ENCODE data around the gene RNF125. TPM values are rescaled to one million over a fixed set of nuclear protein-coding genes. Genes with fewer than 3 reads are reported as not detected.

RNF125 gene
- total and polyA plus RNA-seq, 2 experiments from 2014 or later, result 11.4 to 29.2 TPM

DNA sequence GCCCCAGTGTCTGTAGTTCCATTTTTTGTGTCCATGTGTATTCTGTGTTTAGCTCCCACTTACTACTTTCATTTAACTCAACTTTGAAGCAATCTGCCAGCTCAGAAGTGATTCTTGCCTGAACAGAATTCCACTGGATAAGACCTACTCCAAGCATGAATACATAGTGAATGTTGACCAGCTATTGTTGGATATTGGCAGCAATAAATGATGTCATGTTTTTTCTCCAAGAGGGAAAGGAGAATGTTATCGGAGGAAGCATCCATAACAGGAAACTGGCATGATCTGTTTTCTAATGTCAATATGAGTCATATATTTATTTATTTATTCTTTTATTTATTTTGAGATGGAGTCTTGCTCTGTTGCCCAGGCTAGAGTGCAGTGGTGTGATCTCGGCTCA lies 38.9 kb upstream of the RNF125 start (continued):
- TF ChIP-seq, protein P1, sequence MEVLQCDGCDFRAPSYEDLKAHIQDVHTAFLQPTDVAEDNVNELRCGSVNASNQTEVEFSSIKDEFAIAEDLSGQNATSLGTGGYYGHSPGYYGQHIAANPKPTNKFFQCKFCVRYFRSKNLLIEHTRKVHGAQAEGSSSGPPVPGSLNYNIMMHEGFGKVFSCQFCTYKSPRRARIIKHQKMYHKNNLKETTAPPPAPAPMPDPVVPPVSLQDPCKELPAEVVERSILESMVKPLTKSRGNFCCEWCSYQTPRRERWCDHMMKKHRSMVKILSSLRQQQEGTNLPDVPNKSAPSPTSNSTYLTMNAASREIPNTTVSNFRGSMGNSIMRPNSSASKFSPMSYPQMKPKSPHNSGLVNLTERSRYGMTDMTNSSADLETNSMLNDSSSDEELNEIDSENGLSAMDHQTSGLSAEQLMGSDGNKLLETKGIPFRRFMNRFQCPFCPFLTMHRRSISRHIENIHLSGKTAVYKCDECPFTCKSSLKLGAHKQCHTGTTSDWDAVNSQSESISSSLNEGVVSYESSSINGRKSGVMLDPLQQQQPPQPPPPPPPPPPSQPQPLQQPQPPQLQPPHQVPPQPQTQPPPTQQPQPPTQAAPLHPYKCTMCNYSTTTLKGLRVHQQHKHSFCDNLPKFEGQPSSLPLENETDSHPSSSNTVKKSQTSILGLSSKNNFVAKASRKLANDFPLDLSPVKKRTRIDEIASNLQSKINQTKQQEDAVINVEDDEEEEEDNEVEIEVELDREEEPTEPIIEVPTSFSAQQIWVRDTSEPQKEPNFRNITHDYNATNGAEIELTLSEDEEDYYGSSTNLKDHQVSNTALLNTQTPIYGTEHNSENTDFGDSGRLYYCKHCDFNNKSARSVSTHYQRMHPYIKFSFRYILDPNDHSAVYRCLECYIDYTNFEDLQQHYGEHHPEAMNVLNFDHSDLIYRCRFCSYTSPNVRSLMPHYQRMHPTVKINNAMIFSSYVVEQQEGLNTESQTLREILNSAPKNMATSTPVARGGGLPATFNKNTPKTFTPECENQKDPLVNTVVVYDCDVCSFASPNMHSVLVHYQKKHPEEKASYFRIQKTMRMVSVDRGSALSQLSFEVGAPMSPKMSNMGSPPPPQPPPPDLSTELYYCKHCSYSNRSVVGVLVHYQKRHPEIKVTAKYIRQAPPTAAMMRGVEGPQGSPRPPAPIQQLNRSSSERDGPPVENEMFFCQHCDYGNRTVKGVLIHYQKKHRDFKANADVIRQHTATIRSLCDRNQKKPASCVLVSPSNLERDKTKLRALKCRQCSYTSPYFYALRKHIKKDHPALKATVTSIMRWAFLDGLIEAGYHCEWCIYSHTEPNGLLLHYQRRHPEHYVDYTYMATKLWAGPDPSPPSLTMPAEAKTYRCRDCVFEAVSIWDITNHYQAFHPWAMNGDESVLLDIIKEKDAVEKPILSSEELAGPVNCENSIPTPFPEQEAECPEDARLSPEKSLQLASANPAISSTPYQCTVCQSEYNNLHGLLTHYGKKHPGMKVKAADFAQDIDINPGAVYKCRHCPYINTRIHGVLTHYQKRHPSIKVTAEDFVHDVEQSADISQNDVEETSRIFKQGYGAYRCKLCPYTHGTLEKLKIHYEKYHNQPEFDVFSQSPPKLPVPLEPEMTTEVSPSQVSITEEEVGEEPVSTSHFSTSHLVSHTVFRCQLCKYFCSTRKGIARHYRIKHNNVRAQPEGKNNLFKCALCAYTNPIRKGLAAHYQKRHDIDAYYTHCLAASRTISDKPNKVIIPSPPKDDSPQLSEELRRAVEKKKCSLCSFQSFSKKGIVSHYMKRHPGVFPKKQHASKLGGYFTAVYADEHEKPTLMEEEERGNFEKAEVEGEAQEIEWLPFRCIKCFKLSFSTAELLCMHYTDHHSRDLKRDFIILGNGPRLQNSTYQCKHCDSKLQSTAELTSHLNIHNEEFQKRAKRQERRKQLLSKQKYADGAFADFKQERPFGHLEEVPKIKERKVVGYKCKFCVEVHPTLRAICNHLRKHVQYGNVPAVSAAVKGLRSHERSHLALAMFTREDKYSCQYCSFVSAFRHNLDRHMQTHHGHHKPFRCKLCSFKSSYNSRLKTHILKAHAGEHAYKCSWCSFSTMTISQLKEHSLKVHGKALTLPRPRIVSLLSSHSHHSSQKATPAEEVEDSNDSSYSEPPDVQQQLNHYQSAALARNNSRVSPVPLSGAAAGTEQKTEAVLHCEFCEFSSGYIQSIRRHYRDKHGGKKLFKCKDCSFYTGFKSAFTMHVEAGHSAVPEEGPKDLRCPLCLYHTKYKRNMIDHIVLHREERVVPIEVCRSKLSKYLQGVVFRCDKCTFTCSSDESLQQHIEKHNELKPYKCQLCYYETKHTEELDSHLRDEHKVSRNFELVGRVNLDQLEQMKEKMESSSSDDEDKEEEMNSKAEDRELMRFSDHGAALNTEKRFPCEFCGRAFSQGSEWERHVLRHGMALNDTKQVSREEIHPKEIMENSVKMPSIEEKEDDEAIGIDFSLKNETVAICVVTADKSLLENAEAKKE (CRISPR knock-in tag; IDR thresholded peaks at IDR 0.05), result no peak

DNA sequence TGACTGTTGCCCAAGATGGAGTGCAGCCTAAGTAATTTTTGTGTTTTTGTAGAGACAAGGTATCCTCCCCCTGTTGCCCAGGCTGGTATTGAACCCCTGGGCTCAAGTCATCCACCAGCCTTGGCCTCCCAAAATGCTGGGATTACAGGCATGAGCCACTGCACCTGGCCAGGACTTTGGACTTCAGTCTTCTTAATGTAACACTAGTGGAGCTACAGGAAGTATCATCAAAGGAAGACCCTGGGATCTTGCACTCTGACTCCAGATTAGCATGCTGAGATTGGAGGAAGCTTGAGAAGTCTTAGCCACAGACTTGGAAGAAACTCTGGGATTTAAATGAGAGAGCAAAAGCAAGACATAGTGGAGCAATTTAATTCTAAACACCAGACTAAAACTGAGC lies 37.8 kb upstream of the RNF125 start:
- ATAC-seq, result no peak
- no peak overlapping the region for H3K4me3 Mint-ChIP-seq
- no peaks in the 10 kb centered on the region; the same call in 1 of the 2 replicates for H3K36me3 ChIP-seq (ENCODE audit: insufficient read depth)
- TF ChIP-seq CREB1 (CRISPR knock-in tag; IDR thresholded peaks at IDR 0.05; ENCODE audit: low read depth), result no peak
- TF ChIP-seq, protein P2, sequence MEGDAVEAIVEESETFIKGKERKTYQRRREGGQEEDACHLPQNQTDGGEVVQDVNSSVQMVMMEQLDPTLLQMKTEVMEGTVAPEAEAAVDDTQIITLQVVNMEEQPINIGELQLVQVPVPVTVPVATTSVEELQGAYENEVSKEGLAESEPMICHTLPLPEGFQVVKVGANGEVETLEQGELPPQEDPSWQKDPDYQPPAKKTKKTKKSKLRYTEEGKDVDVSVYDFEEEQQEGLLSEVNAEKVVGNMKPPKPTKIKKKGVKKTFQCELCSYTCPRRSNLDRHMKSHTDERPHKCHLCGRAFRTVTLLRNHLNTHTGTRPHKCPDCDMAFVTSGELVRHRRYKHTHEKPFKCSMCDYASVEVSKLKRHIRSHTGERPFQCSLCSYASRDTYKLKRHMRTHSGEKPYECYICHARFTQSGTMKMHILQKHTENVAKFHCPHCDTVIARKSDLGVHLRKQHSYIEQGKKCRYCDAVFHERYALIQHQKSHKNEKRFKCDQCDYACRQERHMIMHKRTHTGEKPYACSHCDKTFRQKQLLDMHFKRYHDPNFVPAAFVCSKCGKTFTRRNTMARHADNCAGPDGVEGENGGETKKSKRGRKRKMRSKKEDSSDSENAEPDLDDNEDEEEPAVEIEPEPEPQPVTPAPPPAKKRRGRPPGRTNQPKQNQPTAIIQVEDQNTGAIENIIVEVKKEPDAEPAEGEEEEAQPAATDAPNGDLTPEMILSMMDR (conservative IDR thresholded peaks at IDR 0.05; ENCODE audit: low read depth in 2 of 2), result no peak
- TF ChIP-seq, protein P1 (CRISPR knock-in tag; IDR thresholded peaks at IDR 0.05), result no peak
- TF ChIP-seq ZNF114 (CRISPR knock-in tag; IDR thresholded peaks at IDR 0.05), result no peak
- TF ChIP-seq JUNB (IDR thresholded peaks at IDR 0.05; ENCODE audit: unreplicated experiment), result no peak
- no peak for TF ChIP-seq NANOG (IDR thresholded peaks at IDR 0.05; ENCODE audit: borderline replicate concordance)
- no peak for TF ChIP-seq EZH2phosphoT487 (IDR thresholded peaks at IDR 0.05; ENCODE audit: unreplicated experiment)
- TF ChIP-seq ZNF331 (CRISPR knock-in tag; IDR thresholded peaks at IDR 0.05; ENCODE audit: low read depth), result no peak
- no peak for TF ChIP-seq STAT1 (IDR thresholded peaks at IDR 0.05; ENCODE audit: unreplicated experiment)

More for the DNA sequence above, 37.8 kb upstream of the RNF125 start:
- no peak overlapping the region for H3K27ac ChIP-seq (ENCODE audit: low read depth)
- peaks cover 40% of the 10 kb centered on the region for H3K9me3 Mint-ChIP-seq
- H4K20me1 ChIP-seq (replicated peaks; ENCODE audit: insufficient read depth), result no peaks in the 10 kb centered on the region
- no peak for DNase-seq (ENCODE audit: low spot score)
- peaks cover 5% of the 10 kb centered on the region for H3K27me3 Mint-ChIP-seq (ENCODE audit: insufficient read depth, low read depth, poor library complexity)
- H3K36me3 Mint-ChIP-seq (ENCODE audit: low read depth), result peaks cover 20% of the 10 kb centered on the region; the same call in 2 of the 3 replicates
- no peaks in the 10 kb centered on the region for H3K4me1 Mint-ChIP-seq
- H3K9me2 ChIP-seq (ENCODE audit: insufficient read depth), result peaks cover 17% of the 10 kb centered on the region
- no peaks in the 10 kb centered on the region for H3F3A ChIP-seq (replicated peaks; ENCODE audit: low read depth)
- no peak overlapping the region for H3K4me2 ChIP-seq
- no peaks in the 10 kb centered on the region for H3K27me3 ChIP-seq (ENCODE audit: insufficient read depth)
- no peaks in the 10 kb centered on the region for H3K79me2 ChIP-seq (replicated peaks; ENCODE audit: insufficient read depth)
- H2AFZ ChIP-seq, result no peak overlapping the region
- H3K4me1 ChIP-seq (ENCODE audit: insufficient read depth), result no peaks in the 10 kb centered on the region
- no peak overlapping the region for H3K27ac Mint-ChIP-seq
- H3K4me3 ChIP-seq, result no peak overlapping the region

Data from GM23338 (cell line).